ENCODE results near the gene KIF4A.
"Not testable (repeated sequence)": the region's sequence is repeated elsewhere in the genome, so short reads cannot be mapped to it uniquely, and the experiment has no call there.

Gene KIF4A

GRCh38 chrX:70292788-70293187, 2.9 kb downstream of the KIF4A start:
- no peak for DNase-seq (ENCODE audit: low read depth)

- no peak for DNase-seq (ENCODE audit: low read depth)
These were observed 3.7 kb downstream of the KIF4A start for GRCh38 chrX:70293621-70294020.

- DNase-seq (ENCODE audit: low read depth) = no peak
These were observed 11.8 kb downstream of the KIF4A start for GRCh38 chrX:70301716-70302115.

- no peak for DNase-seq (ENCODE audit: low read depth)
These were observed 23.6 kb downstream of the KIF4A start for GRCh38 chrX:70313503-70313902.

DNA sequence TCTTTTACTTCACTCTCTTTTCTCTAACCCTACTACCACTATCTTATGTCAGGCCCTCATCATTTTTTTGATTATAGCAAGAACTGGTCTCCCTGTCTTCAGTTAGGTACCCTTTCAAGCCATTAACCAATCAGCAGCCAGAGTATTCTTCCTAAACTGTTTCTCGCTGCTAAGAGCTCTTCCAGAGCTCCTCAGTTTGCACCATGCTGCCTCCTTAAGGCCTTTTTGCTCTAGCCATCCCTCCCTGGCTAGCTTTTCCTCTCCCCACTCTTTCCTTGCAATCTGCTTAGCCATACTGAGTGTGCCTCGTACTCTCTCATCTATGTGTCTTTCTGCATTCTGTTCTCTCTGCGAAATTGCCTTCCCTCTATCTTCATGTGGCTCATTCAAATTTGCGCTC, 32.9 kb downstream of the KIF4A start:
- no peak for DNase-seq (ENCODE audit: low read depth)

GRCh38 chrX:70323628-70324027, 33.7 kb downstream of the KIF4A start:
- not testable (repeated sequence) for DNase-seq (ENCODE audit: low read depth)

- no peak for DNase-seq (ENCODE audit: low read depth)
These were observed 34.4 kb downstream of the KIF4A start for GRCh38 chrX:70324326-70324725.

DNA sequence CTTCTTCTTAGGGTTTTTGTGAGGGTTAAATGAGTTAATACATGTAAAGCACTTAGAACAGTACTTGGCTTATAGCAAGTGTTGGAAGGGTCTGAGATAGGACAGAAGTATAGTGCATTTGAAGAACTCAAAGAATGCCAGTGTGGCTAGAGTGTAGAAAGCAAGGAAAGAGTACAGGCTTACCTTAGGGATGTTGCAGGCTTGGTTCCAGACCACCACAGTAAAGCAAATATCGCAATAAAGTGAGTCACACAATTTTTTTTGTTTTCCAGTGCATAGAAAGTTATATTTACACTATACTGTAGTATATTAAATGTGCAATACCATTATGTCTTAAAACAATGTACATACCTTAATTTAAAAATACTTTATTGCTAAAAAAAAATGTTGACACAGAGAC, 41.3 kb downstream of the KIF4A start:
- DNase-seq (ENCODE audit: low read depth) = no peak

DNA sequence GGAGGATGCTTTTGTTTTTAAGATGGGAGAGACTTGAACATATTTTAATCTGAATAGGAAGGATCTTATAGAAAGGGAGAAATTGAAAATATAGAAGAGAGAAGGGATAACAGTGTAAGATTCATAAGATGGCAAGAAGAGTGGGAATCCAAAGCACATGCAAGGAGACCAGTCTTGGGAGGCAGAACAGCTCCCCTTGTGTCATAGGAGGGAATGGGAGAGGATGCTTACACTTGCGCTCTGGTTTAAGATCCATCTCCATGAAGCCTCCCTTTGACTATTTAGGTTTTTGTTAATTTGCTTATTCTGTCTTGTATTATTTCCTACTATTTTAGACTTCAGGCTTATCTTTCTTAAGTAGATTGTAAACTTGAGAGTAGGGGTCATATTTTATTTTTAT, 42.7 kb downstream of the KIF4A start:
- no peak for DNase-seq (ENCODE audit: low read depth)

- no peak for DNase-seq (ENCODE audit: low read depth)
These were observed 46.9 kb downstream of the KIF4A start for GRCh38 chrX:70336767-70337166.

DNA sequence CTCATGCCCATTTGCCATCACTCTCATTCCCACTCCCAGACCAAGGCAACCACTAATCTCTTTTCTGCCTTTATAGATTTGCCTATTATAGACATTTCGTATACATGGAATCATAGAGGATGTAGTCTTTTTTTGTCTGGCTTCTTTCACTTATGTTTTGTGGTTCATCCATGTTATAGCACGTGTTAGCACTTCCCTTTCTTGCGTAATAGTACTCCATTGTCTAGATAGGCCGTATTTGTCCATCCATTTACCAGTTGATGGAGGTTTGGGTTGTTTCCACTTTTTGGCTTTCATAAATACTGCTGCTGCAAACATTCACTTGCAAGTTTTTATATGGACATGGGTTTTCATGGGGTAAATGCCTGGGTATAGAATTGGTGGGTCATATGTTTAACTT, 48.4 kb downstream of the KIF4A start:
- no peak for DNase-seq (ENCODE audit: low read depth)

DNA sequence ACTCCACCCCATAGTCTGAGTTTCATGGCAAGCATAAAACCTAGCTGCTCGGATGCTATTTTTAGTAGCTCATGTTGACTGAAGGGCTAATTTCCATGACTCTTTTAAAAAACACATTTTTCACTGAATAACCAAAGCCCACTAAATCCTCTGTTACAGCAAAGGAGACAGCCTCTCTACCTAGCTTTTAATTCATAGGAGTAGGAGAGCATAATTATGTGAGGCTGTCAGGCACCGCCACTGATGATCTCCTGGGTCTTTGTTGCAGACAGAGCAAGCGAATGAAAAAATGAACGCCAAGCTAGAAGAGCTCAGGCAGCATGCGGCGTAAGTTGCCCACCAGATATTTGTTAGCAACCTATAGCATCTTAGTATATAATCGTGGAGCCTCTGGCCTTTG, 53.5 kb downstream of the KIF4A start:
- no peak for DNase-seq (ENCODE audit: low read depth)

GRCh38 chrX:70346418-70347070, 56.6 kb downstream of the KIF4A start:
- no peak for DNase-seq (ENCODE audit: low read depth)

GRCh38 chrX:70348825-70349224, 58.9 kb downstream of the KIF4A start:
- DNase-seq (ENCODE audit: low read depth) = not testable (repeated sequence)

DNA sequence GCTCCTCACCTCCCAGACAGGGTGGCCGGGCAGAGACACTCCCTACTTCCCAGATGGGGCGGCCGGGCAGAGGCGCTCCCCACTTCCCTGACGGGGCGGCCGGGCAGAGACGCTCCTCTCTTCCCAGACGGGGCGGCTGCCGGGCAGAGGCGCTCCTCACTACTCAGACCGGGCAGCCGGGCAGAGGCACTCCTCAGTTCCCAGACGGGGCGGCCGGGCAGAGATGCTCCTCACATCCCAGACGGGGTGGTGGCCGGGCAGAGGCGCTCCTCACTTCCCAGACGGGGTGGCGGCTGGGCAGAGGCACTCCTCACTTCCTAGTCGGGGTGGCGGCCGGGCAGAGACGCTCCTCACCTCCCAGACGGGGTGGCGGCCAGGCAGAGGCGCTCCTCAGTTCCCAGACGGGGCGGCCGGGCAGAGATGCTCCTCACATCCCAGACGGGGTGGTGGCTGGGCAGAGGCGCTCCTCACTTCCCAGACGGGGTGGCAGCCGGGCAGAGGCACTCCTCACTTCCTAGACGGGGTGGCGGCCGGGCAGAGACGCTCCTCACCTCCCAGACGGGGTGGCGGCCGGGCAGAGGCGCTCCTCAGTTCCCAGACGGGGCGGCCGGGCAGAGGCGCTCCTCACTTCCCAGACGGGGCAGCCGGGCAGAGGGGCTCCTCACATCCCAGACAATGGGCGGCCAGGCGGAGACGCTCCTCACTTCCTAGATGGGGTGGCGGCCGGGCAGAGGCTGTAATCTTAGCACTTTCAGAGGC, 59.6 kb downstream of the KIF4A start:
- not testable (repeated sequence) for DNase-seq (ENCODE audit: low read depth)

DNA sequence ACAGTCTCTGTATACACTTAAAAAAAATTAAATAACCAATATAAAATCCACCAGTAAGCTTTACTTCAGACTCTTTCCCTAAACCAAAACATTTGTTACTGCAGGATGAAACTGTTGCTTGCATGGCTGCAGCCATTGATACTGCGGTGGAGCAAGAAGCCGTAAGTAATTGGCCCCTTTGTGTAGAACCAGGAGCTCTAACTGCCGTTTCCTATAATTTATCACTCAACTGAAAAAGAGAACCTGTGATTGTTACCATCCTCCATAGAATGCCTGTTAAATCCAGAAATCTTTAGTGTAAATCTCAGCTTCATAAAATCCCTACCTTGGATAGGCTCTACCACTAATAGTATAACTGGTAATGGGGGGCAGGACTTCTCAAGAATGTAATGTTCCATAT, 62.6 kb downstream of the KIF4A start:
- no peak for DNase-seq (ENCODE audit: low read depth)

- DNase-seq (ENCODE audit: low read depth) = no peak
These were observed 63.6 kb downstream of the KIF4A start for GRCh38 chrX:70353514-70353913.

GRCh38 chrX:70354716-70355115, 64.8 kb downstream of the KIF4A start:
- no peak for DNase-seq (ENCODE audit: low read depth)

DNA sequence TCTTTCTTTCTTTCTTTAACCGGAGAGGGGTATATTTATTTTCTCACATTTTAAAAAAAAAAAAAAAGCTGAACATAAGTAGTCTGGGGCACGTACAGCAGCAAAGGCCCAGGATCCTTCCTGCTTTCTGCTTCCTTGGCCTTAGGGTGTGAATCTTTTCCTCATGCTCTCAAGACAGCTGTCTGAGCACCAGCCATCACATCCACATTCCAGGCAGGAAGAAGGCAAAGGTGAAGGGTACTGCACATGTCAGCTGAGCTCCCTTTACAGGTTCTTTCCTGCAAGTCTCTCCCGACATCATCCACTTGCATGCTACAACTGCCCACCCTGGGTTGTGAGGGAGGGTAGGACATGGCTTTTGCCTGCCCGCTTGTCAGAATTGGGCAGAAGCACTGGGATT, 69.6 kb downstream of the KIF4A start:
- DNase-seq (ENCODE audit: low read depth) = no peak

DNA sequence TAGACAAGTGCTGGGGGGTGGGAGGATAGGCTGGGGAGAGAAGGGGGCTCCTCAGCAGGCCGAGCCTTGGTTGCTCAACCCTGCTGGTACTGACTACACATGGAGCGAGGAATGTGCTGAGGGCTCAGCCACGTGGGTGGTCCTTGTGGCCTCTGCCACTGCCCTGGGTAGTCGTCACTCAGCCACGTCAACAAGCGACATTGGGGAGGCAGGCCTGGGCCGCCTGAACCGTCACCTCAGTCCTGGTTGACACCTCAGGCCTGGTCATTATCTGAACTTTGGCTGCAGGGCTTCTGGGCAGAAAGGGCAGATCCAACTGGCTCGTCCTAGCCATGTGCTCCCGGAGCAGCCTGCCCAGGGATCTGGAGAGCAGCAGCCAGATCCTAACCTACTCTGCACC, 70.5 kb downstream of the KIF4A start:
- DNase-seq (ENCODE audit: low read depth) = no peak

DNA sequence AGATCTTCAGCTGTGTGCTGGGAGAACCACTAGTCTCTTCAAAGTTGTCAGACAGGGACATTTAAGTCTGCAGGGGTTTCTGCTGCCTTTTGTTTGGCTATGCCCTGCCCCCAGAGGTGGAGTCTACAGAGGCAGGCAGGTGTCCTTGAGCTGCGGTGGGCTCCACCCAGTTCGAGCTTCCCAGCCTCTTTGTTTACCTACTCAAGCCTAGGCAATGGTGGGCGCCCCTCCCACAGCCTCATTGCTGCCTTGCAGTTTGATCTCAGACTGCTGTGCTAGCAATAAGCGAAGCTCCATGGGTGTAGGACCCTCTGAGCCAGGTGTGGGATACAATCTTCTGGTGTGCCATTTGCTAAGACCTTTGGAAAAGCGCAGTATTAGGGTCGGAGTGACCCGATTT, 78.8 kb downstream of the KIF4A start:
- not testable (repeated sequence) for DNase-seq (ENCODE audit: low read depth)

DNA sequence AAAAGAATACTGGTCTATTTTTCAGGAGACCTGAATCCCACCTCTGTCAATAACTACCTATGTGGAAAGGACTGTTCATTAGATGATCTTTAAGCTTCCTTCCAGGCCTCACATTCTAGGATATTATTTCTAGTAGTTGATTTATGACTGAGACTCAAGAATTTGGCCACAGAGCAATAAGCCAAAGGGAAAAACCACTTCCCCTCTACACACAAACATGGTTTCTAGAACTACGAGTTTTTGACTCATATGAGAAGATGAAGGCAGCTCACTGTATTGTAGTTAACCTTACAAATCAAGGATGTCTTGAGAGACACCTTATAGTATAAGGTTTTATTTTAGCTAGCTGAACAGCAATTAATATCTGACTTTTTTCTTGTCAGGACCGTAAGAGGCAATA, 96.3 kb downstream of the KIF4A start:
- DNase-seq (ENCODE audit: low read depth) = no peak

DNA sequence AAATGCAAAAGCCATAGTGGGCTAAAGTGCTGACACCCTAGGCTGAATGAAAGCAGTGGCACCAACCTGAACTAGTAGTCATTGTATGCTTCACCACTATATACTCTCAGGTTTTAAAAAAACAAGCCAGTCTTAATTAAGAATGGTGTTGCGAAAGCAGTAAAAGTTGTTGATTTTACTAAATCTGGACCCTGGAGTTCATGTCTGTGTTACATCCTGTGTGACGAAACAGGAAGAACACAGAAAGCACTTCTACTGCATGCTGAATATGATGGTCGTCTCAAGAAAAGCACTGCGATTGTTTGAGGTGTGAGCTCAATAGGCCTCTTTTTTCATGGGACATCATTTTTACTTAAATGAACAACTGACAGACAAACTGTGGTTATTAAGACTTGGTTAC, 109.0 kb downstream of the KIF4A start:
- no peak for DNase-seq (ENCODE audit: low read depth)

DNA sequence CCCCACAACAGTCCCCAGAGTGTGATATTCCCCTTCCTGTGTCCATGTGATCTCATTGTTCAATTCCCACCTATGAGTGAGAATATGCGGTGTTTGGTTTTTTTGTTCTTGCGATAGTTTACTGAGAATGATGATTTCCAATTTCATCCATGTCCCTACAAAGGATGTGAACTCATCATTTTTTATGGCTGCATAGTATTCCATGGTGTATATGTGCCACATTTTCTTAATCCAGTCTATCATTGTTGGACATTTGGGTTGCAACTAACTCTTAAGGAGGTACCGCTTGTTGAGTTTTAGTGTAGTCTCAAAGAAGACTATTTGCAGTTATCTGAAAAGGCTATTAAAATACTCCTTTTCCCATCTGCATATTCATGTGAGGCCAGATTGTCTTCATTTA, 110.3 kb downstream of the KIF4A start:
- not testable (repeated sequence) for DNase-seq (ENCODE audit: low read depth)

Measured in stimulated activated CD8-positive, alpha-beta memory T cell treated with anti-CD3 and anti-CD28 coated beads, Interleukin-4, amount 100 ng/mL, for 24 hours (primary cell).